Activated T-cell treated with anti-CD3 and anti-CD28 coated beads, Interleukin-2, amount 50 U/mL, for 4 hours (primary cell): ENCODE measurements around the gene GUCY1A1. TPM values are rescaled to one million over a fixed set of nuclear protein-coding genes. Genes with fewer than 3 reads are reported as not detected.

Experiments
- ATAC-seq, 2 donors: fragments of 200-7000 bp; cut with Tn5 transposase; one replicate each; pipeline ENCODE4 v1.10.0; 2021
- DNase-seq: peaks from one replicate; pipeline ENCODE4 v3.0.0-alpha.2; 2020
- H3K27me3 Mint-ChIP-seq: one replicate; pipeline ENCODE4 v1.8.0; 2021; ENCODE audit warnings: low read depth, mixed read lengths
- H3K36me3 Mint-ChIP-seq: one replicate; pipeline ENCODE4 v1.8.0; 2022; ENCODE audit warnings: mixed read lengths; ENCODE audit not compliant: insufficient read depth
- H3K4me1 Mint-ChIP-seq: one replicate; pipeline ENCODE4 v1.8.0; 2021; ENCODE audit warnings: low read depth, mixed read lengths
- H3K4me3 Mint-ChIP-seq: one replicate; pipeline ENCODE4 v1.8.0; 2021; ENCODE audit warnings: mild to moderate bottlenecking, moderate library complexity, mixed read lengths
- H3K9me3 Mint-ChIP-seq: one replicate; pipeline ENCODE4 v1.8.0; 2021; ENCODE audit warnings: mixed read lengths
- total RNA-seq, 3 donors: library from RNA; stranded (reverse); gene quantifications; one replicate each; pipeline ENCODE4 v1.2.1, GENCODE V29; 2021

GUCY1A1 gene
- total RNA-seq, 3 donors from 2014 or later = 0.26 to 0.30 TPM; not detected in 1

GRCh38 chr4:155777971-155778735 is 111.5 kb downstream of the GUCY1A1 start:
- Mint-ChIP-seq H3K27me3 (peaks cover 5% of the 10 kb centered on the region), H3K4me1 (no peaks in the 10 kb centered on the region), H3K9me3 (no peaks in the 10 kb centered on the region), H3K36me3 (no peaks in the 10 kb centered on the region), H3K4me3 (no peak overlapping the region)
- DNase-seq = no peak
- ATAC-seq = no peak

DNA sequence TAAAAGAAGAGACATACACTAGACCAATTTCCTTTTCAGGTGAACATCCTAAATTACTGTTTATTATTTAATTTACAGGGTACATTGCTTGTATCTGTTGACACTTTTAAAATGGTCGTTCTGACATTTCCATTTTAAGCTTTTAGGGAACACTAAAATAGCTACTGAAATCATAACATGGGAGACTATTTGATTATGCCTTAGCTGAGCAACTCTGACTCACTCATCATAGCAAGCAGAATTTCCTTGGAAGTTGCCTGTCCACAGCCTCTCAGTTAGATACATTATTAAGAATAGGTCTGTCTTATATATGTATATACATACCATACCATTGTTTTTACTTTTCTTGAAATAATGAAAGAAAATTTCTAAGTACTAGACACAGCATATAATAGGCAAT is 114.1 kb downstream of the GUCY1A1 start:
- no peak for DNase-seq
- Mint-ChIP-seq H3K9me3 (no peaks in the 10 kb centered on the region), H3K36me3 (no peaks in the 10 kb centered on the region), H3K27me3 (peaks cover 5% of the 10 kb centered on the region), H3K4me3 (no peak overlapping the region), H3K4me1 (no peaks in the 10 kb centered on the region)
- no peak for ATAC-seq

GRCh38 chr4:155781249-155781831 is 114.7 kb downstream of the GUCY1A1 start:
- DNase-seq = no peak
- Mint-ChIP-seq H3K9me3 (no peaks in the 10 kb centered on the region), H3K4me1 (no peaks in the 10 kb centered on the region), H3K36me3 (no peaks in the 10 kb centered on the region), H3K27me3 (peaks cover 5% of the 10 kb centered on the region), H3K4me3 (no peak overlapping the region)
- ATAC-seq = no peak

Other genes with a start within 250 kb of the GUCY1A1 start
- under 1 TPM; 0.14 to 0.55 (median 0.51) TPM for gene GUCY1B1, start 92.2 kb downstream of the GUCY1A1 start, total RNA-seq
- not detected for gene ASIC5, start 199.4 kb downstream of the GUCY1A1 start, total RNA-seq
- under 1 TPM in 1 of 3 donors, not detected in 2; 0.16 TPM for gene TDO2, start 236.8 kb downstream of the GUCY1A1 start, total RNA-seq